Activated naive CD4-positive, alpha-beta T cell treated with anti-CD3 and anti-CD28 coated beads, Interleukin-2, amount 10 ng/mL, durations not matched to agents 5 hours and 36 hours (primary cell): ENCODE data around the gene LYZ. TPM values are rescaled to one million over a fixed set of nuclear protein-coding genes. Genes with fewer than 3 reads are reported as not detected.

Experiments used
- total RNA-seq, 2 experiments: library from RNA; stranded (reverse); gene quantifications; one replicate each; pipeline ENCODE4 v1.2.3, GENCODE V29; 2021

The LYZ gene
- total RNA-seq = under 1 TPM; 0.14 to 0.40 TPM

GRCh38 chr12:69348162-69348938 is at the start of gene LYZ:
Gene LYZ, plus strand, starts transcription at chr12:69348381. Its CDS starts 28 bp downstream, at chr12:69348409.

DNA sequence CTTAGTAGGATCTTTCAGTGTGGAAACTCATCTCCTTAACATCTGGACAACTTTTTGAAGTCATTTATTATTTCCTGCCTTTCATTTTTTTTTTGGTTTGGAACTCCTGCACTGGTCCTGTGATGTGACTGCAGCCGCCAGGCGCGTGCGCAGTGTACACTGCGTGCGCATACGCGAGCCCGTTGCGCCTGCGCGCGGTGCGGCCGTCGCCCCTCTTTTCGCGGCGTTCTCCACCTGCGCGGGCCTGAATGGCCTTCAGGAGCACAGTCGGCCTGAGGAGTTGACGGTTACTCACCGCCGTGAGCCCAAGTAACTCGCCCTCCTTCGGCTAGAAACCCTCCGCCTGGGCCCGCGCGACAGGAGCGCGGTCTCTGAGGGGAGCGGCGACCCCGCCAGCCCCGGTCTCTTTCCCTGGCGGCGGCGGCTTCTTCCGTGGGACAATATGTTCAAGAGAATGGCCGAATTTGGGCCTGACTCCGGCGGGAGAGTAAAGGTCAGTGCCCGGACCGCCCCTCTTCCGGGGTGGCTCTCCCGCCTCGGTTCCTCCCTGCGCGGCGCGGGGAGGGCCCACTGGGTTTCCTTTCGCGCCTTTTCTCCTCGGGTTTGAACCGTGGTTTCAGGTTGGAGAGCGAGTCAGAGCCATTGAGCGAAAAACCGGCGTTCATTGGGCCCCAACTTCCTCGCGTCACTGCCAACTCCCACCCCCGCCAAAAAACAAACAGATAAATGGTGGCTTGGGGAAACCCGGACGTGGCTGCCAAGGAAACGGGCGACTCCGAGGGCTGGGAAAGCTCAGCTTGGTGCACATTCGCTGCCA is 11.6 kb downstream of the LYZ start, which contains the start of gene YEATS4:
Gene YEATS4 (plus strand): TSS at position 213 of the 817 bp plus-strand sequence. CDS start 230 bp downstream, at position 443.

Other genes with a start within 250 kb of the LYZ start
- gene CPSF6, start 108.8 kb upstream of the LYZ start, total RNA-seq = 100 to 1,000 TPM in 1 of 2 experiments, 10 to 100 TPM in 1; 96.8 to 104 TPM
- gene YEATS4, start 11.4 kb downstream of the LYZ start, total RNA-seq = 10 to 100 TPM; 40.0 to 41.6 TPM
- gene FRS2, start 122.0 kb downstream of the LYZ start, total RNA-seq = 10 to 100 TPM; 14.1 to 18.1 TPM
- gene CCT2, start 237.1 kb downstream of the LYZ start, total RNA-seq = 100 to 1,000 TPM; 141 to 150 TPM